DMS53 treated with DMSO at 0.1 percent for 48 hours (cell line): ENCODE data around the gene SF3B5.
"Not testable (repeated sequence)": the region's sequence is repeated elsewhere in the genome, so short reads cannot be mapped to it uniquely, and the experiment has no call there.

Source experiments
- DNase-seq: peaks from one replicate; lab custom pipeline; 2025; ENCODE audit not compliant: unreplicated experiment; lab: John Stamatoyannopoulos, UW

The SF3B5 gene

GRCh38 chr6:144064402-144065212, 30.8 kb downstream of the SF3B5 start:
- peak; percentile 45 for DNase-seq

GRCh38 chr6:144063744-144064401, 31.5 kb downstream of the SF3B5 start:
- peak; percentile 63 for DNase-seq

GRCh38 chr6:144063246-144063743, 32.1 kb downstream of the SF3B5 start:
- DNase-seq = no peak

- no peak for DNase-seq
Measured at GRCh38 chr6:144062786-144063185, 32.6 kb downstream of the SF3B5 start.

- DNase-seq = no peak
Measured at GRCh38 chr6:144059139-144059538, 36.2 kb downstream of the SF3B5 start.

GRCh38 chr6:144055121-144055931, 40.0 kb downstream of the SF3B5 start:
- DNase-seq = no peak

- no peak for DNase-seq
Measured at GRCh38 chr6:144053601-144054000, 41.8 kb downstream of the SF3B5 start.

- DNase-seq = no peak
Measured at GRCh38 chr6:144052488-144052887, 42.9 kb downstream of the SF3B5 start.

- no peak for DNase-seq
Measured at GRCh38 chr6:144049386-144049785, 46.0 kb downstream of the SF3B5 start.

GRCh38 chr6:144047688-144048087, 47.7 kb downstream of the SF3B5 start:
- no peak for DNase-seq

GRCh38 chr6:144046672-144047071, 48.7 kb downstream of the SF3B5 start:
- not testable (repeated sequence) for DNase-seq

- not testable (repeated sequence) for DNase-seq
Measured at GRCh38 chr6:144044989-144045388, 50.4 kb downstream of the SF3B5 start.
